ENCODE measurements around the gene DRAP1. TPM values are rescaled to one million over a fixed set of nuclear protein-coding genes. Genes with fewer than 3 reads are reported as not detected.

DRAP1 gene
- total and polyA plus RNA-seq, 2 experiments from 2014 or later = 121 to 294 TPM

DNA sequence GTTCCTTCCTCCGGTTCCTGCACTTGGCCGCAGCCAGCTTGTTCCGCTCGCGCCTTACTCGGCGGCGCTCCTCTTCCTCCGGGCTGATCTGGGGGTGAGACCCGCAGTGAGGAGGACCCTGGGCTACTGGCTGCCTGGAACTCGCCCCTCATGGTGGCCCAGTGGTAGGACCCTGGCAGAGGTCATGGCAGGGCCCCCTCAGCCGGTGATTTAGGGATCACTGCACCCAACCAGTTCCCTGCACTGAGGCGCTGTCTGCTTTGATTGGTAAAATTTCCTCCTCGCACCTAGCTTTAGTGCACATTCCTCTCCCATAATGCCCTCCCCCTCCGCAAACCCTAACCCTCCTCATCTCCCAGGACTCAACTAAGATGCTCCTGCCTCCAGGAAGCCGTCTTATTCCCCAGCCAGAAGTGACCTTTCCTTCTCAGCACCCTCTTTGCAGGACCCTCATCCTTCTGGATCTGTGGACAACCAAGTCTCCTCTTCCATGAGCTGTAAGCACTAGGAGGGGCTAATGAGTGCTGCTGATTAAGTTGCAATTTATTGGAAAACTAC lies 25.1 kb upstream of the DRAP1 start:
- Histone ChIP-seq H3K27me3 (ENCODE audit: insufficient read depth) (peaks cover 36% of the 10 kb centered on the region), H3K4me1 (ENCODE audit: insufficient read depth) (peaks cover 30% of the 10 kb centered on the region), H3K27ac (ENCODE audit: low read depth) (no peak overlapping the region), H3K36me3 (ENCODE audit: insufficient read depth) (no peaks in the 10 kb centered on the region), H3K4me3 (no peak overlapping the region), H3F3A (replicated peaks; ENCODE audit: low read depth) (peaks cover 25% of the 10 kb centered on the region), H4K20me1 (replicated peaks; ENCODE audit: insufficient read depth) (peaks cover 7% of the 10 kb centered on the region), H3K4me2 (no peak overlapping the region), H3K79me2 (replicated peaks; ENCODE audit: insufficient read depth) (peaks cover 4% of the 10 kb centered on the region), H2AFZ (no peak overlapping the region), H3K9me2 (ENCODE audit: insufficient read depth) (no peaks in the 10 kb centered on the region)
- Mint-ChIP-seq H3K4me3 (peak overlapping the region; percentile 38; the same call in 1 of the 3 replicates), H3K27ac (no peak overlapping the region), H3K27me3 (ENCODE audit: insufficient read depth, low read depth, poor library complexity) (peaks cover 47% of the 10 kb centered on the region), H3K36me3 (ENCODE audit: low read depth) (peaks cover 9% of the 10 kb centered on the region), H3K4me1 (peaks cover 34% of the 10 kb centered on the region), H3K9me3 (peaks cover 2% of the 10 kb centered on the region; the same call in 1 of the 3 replicates)
- no peak for TF ChIP-seq ZNF462 (CRISPR knock-in tag; IDR thresholded peaks at IDR 0.05)
- TF ChIP-seq, protein P1, sequence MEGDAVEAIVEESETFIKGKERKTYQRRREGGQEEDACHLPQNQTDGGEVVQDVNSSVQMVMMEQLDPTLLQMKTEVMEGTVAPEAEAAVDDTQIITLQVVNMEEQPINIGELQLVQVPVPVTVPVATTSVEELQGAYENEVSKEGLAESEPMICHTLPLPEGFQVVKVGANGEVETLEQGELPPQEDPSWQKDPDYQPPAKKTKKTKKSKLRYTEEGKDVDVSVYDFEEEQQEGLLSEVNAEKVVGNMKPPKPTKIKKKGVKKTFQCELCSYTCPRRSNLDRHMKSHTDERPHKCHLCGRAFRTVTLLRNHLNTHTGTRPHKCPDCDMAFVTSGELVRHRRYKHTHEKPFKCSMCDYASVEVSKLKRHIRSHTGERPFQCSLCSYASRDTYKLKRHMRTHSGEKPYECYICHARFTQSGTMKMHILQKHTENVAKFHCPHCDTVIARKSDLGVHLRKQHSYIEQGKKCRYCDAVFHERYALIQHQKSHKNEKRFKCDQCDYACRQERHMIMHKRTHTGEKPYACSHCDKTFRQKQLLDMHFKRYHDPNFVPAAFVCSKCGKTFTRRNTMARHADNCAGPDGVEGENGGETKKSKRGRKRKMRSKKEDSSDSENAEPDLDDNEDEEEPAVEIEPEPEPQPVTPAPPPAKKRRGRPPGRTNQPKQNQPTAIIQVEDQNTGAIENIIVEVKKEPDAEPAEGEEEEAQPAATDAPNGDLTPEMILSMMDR (conservative IDR thresholded peaks at IDR 0.05; ENCODE audit: low read depth in 2 of 2) = 0 out of 4 replicates have a peak, but pooled peaks of 1 of the 2 experiments have one; percentile 3
- ATAC-seq (no peak), DNase-seq (ENCODE audit: low spot score) (no peak)
